ENCODE results near the gene CHST8.

CHST8 gene

GRCh38 chr19:33659835-33660234 is 38.1 kb downstream of the CHST8 start:
- Histone ChIP-seq H3K79me2 (ENCODE audit: control insufficient read depth, low read length) (no peaks in the 10 kb centered on the region), H3K9me3 (ENCODE audit: control insufficient read depth, insufficient read depth, low read length) (no peaks in the 10 kb centered on the region), H4K20me1 (ENCODE audit: control insufficient read depth, insufficient read depth, low read depth, low read length) (no peaks in the 10 kb centered on the region), H3K4me2 (ENCODE audit: low read length) (no peak overlapping the region), H3F3A (ENCODE audit: control insufficient read depth, insufficient read depth) (no peaks in the 10 kb centered on the region), H3K36me3 (ENCODE audit: control insufficient read depth, low read length) (no peaks in the 10 kb centered on the region), H3K27me3 (ENCODE audit: control insufficient read depth, low read length) (no peaks in the 10 kb centered on the region), H3K4me3 (ENCODE audit: low read length) (no peak overlapping the region), H3K27ac (ENCODE audit: low read depth, low read length) (no peak overlapping the region), H3K4me1 (ENCODE audit: control insufficient read depth, low read length) (no peaks in the 10 kb centered on the region), H3K9me2 (replicated peaks; ENCODE audit: control insufficient read depth, low read length) (no peaks in the 10 kb centered on the region)
- TF ChIP-seq EZH2phosphoT487 (IDR thresholded peaks at IDR 0.05; ENCODE audit: borderline replicate concordance, low read length) (no peak), CTCF (IDR thresholded peaks at IDR 0.05; ENCODE audit: low read depth, low read length, poor library complexity, severe bottlenecking) (no peak)

DNA sequence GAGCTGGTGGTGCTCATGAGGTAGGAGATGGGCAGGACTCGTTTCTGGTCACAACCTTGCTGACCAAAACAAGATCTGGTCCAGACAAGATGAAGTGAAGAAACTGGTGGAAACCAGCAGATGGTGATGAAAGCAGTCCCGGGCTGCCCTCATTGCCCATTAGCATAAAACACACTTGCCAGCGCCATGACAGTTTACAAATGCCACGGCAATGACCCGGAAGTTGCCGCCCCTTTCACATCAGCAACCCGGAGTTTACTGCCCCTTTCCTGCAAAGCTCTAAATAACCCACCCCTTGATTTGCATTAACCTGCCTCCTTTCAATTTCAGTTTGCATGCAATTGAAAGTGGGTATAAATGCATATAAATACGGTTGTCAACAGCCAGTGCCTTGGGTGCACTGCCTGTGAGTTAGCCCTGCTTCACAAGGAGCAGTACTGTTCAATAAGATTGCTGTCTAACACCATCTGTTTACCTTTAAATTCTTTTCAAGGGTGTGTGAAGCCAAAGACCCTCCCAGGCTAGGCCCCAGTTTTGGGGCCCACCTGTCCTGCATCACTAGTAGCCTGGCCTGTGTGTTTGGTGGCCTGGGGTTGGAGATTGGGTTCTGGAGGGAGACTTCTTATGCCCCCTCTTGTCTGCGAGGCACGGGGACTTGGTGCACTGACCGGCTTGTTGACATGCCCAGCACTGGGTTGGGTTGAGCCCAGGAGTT is 38.8 kb downstream of the CHST8 start:
- no peaks in the 10 kb centered on the region for H4K20me1 ChIP-seq (ENCODE audit: control insufficient read depth, insufficient read depth, low read depth, low read length)
- no peaks in the 10 kb centered on the region for H3K36me3 ChIP-seq (ENCODE audit: control insufficient read depth, low read length)
- no peaks in the 10 kb centered on the region for H3K9me2 ChIP-seq (replicated peaks; ENCODE audit: control insufficient read depth, low read length)
- H3K4me1 ChIP-seq (ENCODE audit: control insufficient read depth, low read length) = no peaks in the 10 kb centered on the region
- H3K79me2 ChIP-seq (ENCODE audit: control insufficient read depth, low read length) = no peaks in the 10 kb centered on the region
- H3K27ac ChIP-seq (ENCODE audit: low read depth, low read length) = no peak overlapping the region
- H3K4me3 ChIP-seq (ENCODE audit: low read length) = no peak overlapping the region
- no peaks in the 10 kb centered on the region for H3F3A ChIP-seq (ENCODE audit: control insufficient read depth, insufficient read depth)
- H3K27me3 ChIP-seq (ENCODE audit: control insufficient read depth, low read length) = no peaks in the 10 kb centered on the region
- H3K9me3 ChIP-seq (ENCODE audit: control insufficient read depth, insufficient read depth, low read length) = no peaks in the 10 kb centered on the region
- H3K4me2 ChIP-seq (ENCODE audit: low read length) = no peak overlapping the region
- TF ChIP-seq EZH2phosphoT487 (IDR thresholded peaks at IDR 0.05; ENCODE audit: borderline replicate concordance, low read length) = no peak
- TF ChIP-seq CTCF (IDR thresholded peaks at IDR 0.05; ENCODE audit: low read depth, low read length, poor library complexity, severe bottlenecking) = no peak

GRCh38 chr19:33661336-33661735 is 39.6 kb downstream of the CHST8 start:
- H3K27ac ChIP-seq (ENCODE audit: low read depth, low read length) = no peak overlapping the region
- no peaks in the 10 kb centered on the region for H3K27me3 ChIP-seq (ENCODE audit: control insufficient read depth, low read length)
- H3K79me2 ChIP-seq (ENCODE audit: control insufficient read depth, low read length) = no peaks in the 10 kb centered on the region
- H3F3A ChIP-seq (ENCODE audit: control insufficient read depth, insufficient read depth) = no peaks in the 10 kb centered on the region
- H3K9me3 ChIP-seq (ENCODE audit: control insufficient read depth, insufficient read depth, low read length) = no peaks in the 10 kb centered on the region
- no peaks in the 10 kb centered on the region for H4K20me1 ChIP-seq (ENCODE audit: control insufficient read depth, insufficient read depth, low read depth, low read length)
- TF ChIP-seq EZH2phosphoT487 (IDR thresholded peaks at IDR 0.05; ENCODE audit: borderline replicate concordance, low read length) (no peak), CTCF (IDR thresholded peaks at IDR 0.05; ENCODE audit: low read depth, low read length, poor library complexity, severe bottlenecking) (no peak)
- no peaks in the 10 kb centered on the region for H3K9me2 ChIP-seq (replicated peaks; ENCODE audit: control insufficient read depth, low read length)
- H3K4me3 ChIP-seq (ENCODE audit: low read length) = no peak overlapping the region
- H3K36me3 ChIP-seq (ENCODE audit: control insufficient read depth, low read length) = no peaks in the 10 kb centered on the region
- H3K4me2 ChIP-seq (ENCODE audit: low read length) = no peak overlapping the region
- no peaks in the 10 kb centered on the region for H3K4me1 ChIP-seq (ENCODE audit: control insufficient read depth, low read length)

Data from DOHH2 (cell line).